ENCODE measurements around the gene ZNF296. TPM values are rescaled to one million over a fixed set of nuclear protein-coding genes. Genes with fewer than 3 reads are reported as not detected.
"Not testable (repeated sequence)": the region's sequence is repeated elsewhere in the genome, so short reads cannot be mapped to it uniquely, and the experiment has no call there.

The ZNF296 gene
- total and polyA plus RNA-seq, 2 experiments from 2014 or later, result not detected

GRCh38 chr19:45122832-45123231 lies 46.6 kb upstream of the ZNF296 start:
- peaks cover 95% of the 10 kb centered on the region for H3K79me2 ChIP-seq (ENCODE audit: insufficient read depth)
- no peak overlapping the region for H3K4me2 ChIP-seq (ENCODE audit: unreplicated experiment)
- no peak overlapping the region for H3K9ac ChIP-seq
- no peaks in the 10 kb centered on the region for H3K4me1 ChIP-seq (ENCODE audit: insufficient read depth)
- no peaks in the 10 kb centered on the region for H3K36me3 ChIP-seq (ENCODE audit: low read depth)
- no peaks in the 10 kb centered on the region for H3F3A ChIP-seq (ENCODE audit: insufficient read depth)
- peaks cover 9% of the 10 kb centered on the region for H4K20me1 ChIP-seq (ENCODE audit: insufficient read depth)
- in situ Hi-C loops (cut with MboI), result no loop called here
- H3K9me3 ChIP-seq (ENCODE audit: low read depth), result no peaks in the 10 kb centered on the region
- 71 to 79% methylated on average over 5 to 6 of the region's 6 CpGs for WGBS, 2 experiments (ENCODE audit: low coverage in 1 of 2, low lambda C conversion rate in 2 of 2, missing lambda C conversion rate in 2 of 2)
- no peak overlapping the region for H3K4me3 ChIP-seq
- H3K27me3 ChIP-seq (replicated peaks; ENCODE audit: insufficient read depth), result no peaks in the 10 kb centered on the region
- H3K27ac ChIP-seq, result no peak overlapping the region
- no peak for DNase-seq
- no peak for TF ChIP-seq EZH2 (IDR thresholded peaks at IDR 0.05; ENCODE audit: insufficient read depth, poor library complexity, severe bottlenecking)
- no peak for TF ChIP-seq EZH2phosphoT487 (IDR thresholded peaks at IDR 0.05; ENCODE audit: insufficient read depth, low read depth)
- no peak overlapping the region for H2AFZ ChIP-seq
- no peaks in the 10 kb centered on the region for H3K9me2 ChIP-seq (ENCODE audit: insufficient read depth)

- Histone ChIP-seq H4K20me1 (ENCODE audit: insufficient read depth) (peaks cover 9% of the 10 kb centered on the region), H3K27ac (no peak overlapping the region), H3F3A (ENCODE audit: insufficient read depth) (no peaks in the 10 kb centered on the region), H3K4me2 (ENCODE audit: unreplicated experiment) (no peak overlapping the region), H3K4me3 (no peak overlapping the region), H3K79me2 (ENCODE audit: insufficient read depth) (peaks cover 95% of the 10 kb centered on the region), H3K27me3 (replicated peaks; ENCODE audit: insufficient read depth) (no peaks in the 10 kb centered on the region), H3K4me1 (ENCODE audit: insufficient read depth) (no peaks in the 10 kb centered on the region), H3K36me3 (ENCODE audit: low read depth) (no peaks in the 10 kb centered on the region), H3K9me2 (ENCODE audit: insufficient read depth) (no peaks in the 10 kb centered on the region), H2AFZ (no peak overlapping the region), H3K9me3 (ENCODE audit: low read depth) (no peaks in the 10 kb centered on the region), H3K9ac (no peak overlapping the region)
- in situ Hi-C loops (cut with MboI), result no loop called here
- TF ChIP-seq EZH2phosphoT487 (IDR thresholded peaks at IDR 0.05; ENCODE audit: insufficient read depth, low read depth) (no peak), EZH2 (IDR thresholded peaks at IDR 0.05; ENCODE audit: insufficient read depth, poor library complexity, severe bottlenecking) (no peak)
- DNase-seq, result no peak
- 93 to 95% methylated on average over 11 of the region's 11 CpGs for WGBS, 2 experiments (ENCODE audit: low coverage in 1 of 2, low lambda C conversion rate in 2 of 2, missing lambda C conversion rate in 2 of 2)
Observed at GRCh38 chr19:45121827-45122345, 45.6 kb upstream of the ZNF296 start.

GRCh38 chr19:45119582-45119981 lies 43.3 kb upstream of the ZNF296 start:
- no peaks in the 10 kb centered on the region for H3K9me3 ChIP-seq (ENCODE audit: low read depth)
- TF ChIP-seq EZH2phosphoT487 (IDR thresholded peaks at IDR 0.05; ENCODE audit: insufficient read depth, low read depth), result no peak
- no peak for TF ChIP-seq EZH2 (IDR thresholded peaks at IDR 0.05; ENCODE audit: insufficient read depth, poor library complexity, severe bottlenecking)
- no peaks in the 10 kb centered on the region for H3K36me3 ChIP-seq (ENCODE audit: low read depth)
- peaks cover 15% of the 10 kb centered on the region; the same call in 1 of the 2 replicates for H4K20me1 ChIP-seq (ENCODE audit: insufficient read depth)
- H3K27ac ChIP-seq, result no peak overlapping the region
- no peaks in the 10 kb centered on the region for H3K4me1 ChIP-seq (ENCODE audit: insufficient read depth)
- no peak overlapping the region for H3K4me3 ChIP-seq
- peaks cover 98% of the 10 kb centered on the region for H3K79me2 ChIP-seq (ENCODE audit: insufficient read depth)
- no peak overlapping the region for H2AFZ ChIP-seq
- WGBS, 2 experiments (ENCODE audit: low coverage in 1 of 2, low lambda C conversion rate in 2 of 2, missing lambda C conversion rate in 2 of 2), result 95 to 96% methylated on average over 6 of the region's 6 CpGs
- no peak overlapping the region for H3K9ac ChIP-seq
- H3K9me2 ChIP-seq (ENCODE audit: insufficient read depth), result no peaks in the 10 kb centered on the region
- no peaks in the 10 kb centered on the region for H3F3A ChIP-seq (ENCODE audit: insufficient read depth)
- DNase-seq, result no peak
- in situ Hi-C loops (cut with MboI), result no loop called here
- H3K4me2 ChIP-seq (ENCODE audit: unreplicated experiment), result no peak overlapping the region
- H3K27me3 ChIP-seq (replicated peaks; ENCODE audit: insufficient read depth), result no peaks in the 10 kb centered on the region

- H3K9me3 ChIP-seq (ENCODE audit: low read depth); H3K4me2 ChIP-seq (ENCODE audit: unreplicated experiment); DNase-seq; in situ Hi-C loops (cut with MboI); H3K9me2 ChIP-seq (ENCODE audit: insufficient read depth); H3K4me3 ChIP-seq; H3F3A ChIP-seq (ENCODE audit: insufficient read depth); H3K27ac ChIP-seq; H3K4me1 ChIP-seq (ENCODE audit: insufficient read depth); H3K27me3 ChIP-seq (replicated peaks; ENCODE audit: insufficient read depth); H3K36me3 ChIP-seq (ENCODE audit: low read depth); H3K9ac ChIP-seq; H2AFZ ChIP-seq: not testable (repeated sequence)
- H4K20me1 ChIP-seq (ENCODE audit: insufficient read depth), result peaks cover 15% of the 10 kb centered on the region; the same call in 1 of the 2 replicates
- 71 to 72% methylated on average over 18 of the region's 18 CpGs for WGBS, 2 experiments (ENCODE audit: low coverage in 1 of 2, low lambda C conversion rate in 2 of 2, missing lambda C conversion rate in 2 of 2)
- H3K79me2 ChIP-seq (ENCODE audit: insufficient read depth), result peaks cover 98% of the 10 kb centered on the region
Observed at GRCh38 chr19:45118591-45119355, 42.5 kb upstream of the ZNF296 start.
